ENCODE results near the gene NELL1. TPM values are rescaled to one million over a fixed set of nuclear protein-coding genes. Genes with fewer than 3 reads are reported as not detected.

Gene NELL1
- total and polyA plus RNA-seq, 2 experiments from 2014 or later: 1.6 TPM; not detected in 1

- TF ChIP-seq, protein P1, sequence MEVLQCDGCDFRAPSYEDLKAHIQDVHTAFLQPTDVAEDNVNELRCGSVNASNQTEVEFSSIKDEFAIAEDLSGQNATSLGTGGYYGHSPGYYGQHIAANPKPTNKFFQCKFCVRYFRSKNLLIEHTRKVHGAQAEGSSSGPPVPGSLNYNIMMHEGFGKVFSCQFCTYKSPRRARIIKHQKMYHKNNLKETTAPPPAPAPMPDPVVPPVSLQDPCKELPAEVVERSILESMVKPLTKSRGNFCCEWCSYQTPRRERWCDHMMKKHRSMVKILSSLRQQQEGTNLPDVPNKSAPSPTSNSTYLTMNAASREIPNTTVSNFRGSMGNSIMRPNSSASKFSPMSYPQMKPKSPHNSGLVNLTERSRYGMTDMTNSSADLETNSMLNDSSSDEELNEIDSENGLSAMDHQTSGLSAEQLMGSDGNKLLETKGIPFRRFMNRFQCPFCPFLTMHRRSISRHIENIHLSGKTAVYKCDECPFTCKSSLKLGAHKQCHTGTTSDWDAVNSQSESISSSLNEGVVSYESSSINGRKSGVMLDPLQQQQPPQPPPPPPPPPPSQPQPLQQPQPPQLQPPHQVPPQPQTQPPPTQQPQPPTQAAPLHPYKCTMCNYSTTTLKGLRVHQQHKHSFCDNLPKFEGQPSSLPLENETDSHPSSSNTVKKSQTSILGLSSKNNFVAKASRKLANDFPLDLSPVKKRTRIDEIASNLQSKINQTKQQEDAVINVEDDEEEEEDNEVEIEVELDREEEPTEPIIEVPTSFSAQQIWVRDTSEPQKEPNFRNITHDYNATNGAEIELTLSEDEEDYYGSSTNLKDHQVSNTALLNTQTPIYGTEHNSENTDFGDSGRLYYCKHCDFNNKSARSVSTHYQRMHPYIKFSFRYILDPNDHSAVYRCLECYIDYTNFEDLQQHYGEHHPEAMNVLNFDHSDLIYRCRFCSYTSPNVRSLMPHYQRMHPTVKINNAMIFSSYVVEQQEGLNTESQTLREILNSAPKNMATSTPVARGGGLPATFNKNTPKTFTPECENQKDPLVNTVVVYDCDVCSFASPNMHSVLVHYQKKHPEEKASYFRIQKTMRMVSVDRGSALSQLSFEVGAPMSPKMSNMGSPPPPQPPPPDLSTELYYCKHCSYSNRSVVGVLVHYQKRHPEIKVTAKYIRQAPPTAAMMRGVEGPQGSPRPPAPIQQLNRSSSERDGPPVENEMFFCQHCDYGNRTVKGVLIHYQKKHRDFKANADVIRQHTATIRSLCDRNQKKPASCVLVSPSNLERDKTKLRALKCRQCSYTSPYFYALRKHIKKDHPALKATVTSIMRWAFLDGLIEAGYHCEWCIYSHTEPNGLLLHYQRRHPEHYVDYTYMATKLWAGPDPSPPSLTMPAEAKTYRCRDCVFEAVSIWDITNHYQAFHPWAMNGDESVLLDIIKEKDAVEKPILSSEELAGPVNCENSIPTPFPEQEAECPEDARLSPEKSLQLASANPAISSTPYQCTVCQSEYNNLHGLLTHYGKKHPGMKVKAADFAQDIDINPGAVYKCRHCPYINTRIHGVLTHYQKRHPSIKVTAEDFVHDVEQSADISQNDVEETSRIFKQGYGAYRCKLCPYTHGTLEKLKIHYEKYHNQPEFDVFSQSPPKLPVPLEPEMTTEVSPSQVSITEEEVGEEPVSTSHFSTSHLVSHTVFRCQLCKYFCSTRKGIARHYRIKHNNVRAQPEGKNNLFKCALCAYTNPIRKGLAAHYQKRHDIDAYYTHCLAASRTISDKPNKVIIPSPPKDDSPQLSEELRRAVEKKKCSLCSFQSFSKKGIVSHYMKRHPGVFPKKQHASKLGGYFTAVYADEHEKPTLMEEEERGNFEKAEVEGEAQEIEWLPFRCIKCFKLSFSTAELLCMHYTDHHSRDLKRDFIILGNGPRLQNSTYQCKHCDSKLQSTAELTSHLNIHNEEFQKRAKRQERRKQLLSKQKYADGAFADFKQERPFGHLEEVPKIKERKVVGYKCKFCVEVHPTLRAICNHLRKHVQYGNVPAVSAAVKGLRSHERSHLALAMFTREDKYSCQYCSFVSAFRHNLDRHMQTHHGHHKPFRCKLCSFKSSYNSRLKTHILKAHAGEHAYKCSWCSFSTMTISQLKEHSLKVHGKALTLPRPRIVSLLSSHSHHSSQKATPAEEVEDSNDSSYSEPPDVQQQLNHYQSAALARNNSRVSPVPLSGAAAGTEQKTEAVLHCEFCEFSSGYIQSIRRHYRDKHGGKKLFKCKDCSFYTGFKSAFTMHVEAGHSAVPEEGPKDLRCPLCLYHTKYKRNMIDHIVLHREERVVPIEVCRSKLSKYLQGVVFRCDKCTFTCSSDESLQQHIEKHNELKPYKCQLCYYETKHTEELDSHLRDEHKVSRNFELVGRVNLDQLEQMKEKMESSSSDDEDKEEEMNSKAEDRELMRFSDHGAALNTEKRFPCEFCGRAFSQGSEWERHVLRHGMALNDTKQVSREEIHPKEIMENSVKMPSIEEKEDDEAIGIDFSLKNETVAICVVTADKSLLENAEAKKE (CRISPR knock-in tag; IDR thresholded peaks at IDR 0.05): no peak
Observed at GRCh38 chr11:21198498-21198897, 529.1 kb downstream of the NELL1 start (continued).

DNA sequence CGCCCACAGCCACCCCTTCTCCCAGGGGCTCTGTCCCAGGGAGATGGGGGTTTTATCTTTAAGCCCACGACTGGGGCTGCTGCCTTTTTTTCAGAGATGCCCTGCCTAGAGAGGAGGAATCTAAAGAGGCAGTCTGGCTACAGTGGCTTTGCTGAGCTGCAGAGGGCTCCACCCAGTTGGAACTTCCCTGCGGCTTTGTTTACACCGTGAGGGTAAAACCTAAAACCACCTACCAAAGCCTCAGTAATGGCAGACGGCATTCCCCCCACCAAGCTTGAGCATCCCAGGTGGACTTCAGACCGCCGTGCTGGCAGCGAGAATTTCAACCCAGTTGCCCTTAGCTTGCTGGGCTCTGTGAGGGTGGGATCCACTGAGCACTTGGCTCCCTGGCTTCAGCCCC is 535.8 kb downstream of the NELL1 start:
- H3K27me3 Mint-ChIP-seq (ENCODE audit: insufficient read depth, low read depth, poor library complexity): peaks cover 3% of the 10 kb centered on the region
- no peak overlapping the region for H3K27ac Mint-ChIP-seq
- no peak for ATAC-seq
- TF ChIP-seq STAT1 (IDR thresholded peaks at IDR 0.05; ENCODE audit: unreplicated experiment): no peak
- TF ChIP-seq EZH2 (IDR thresholded peaks at IDR 0.05; ENCODE audit: low read depth, unreplicated experiment): no peak
- TF ChIP-seq NANOG (IDR thresholded peaks at IDR 0.05; ENCODE audit: borderline replicate concordance): no peak
- no peak for TF ChIP-seq POLR2AphosphoS5 (IDR thresholded peaks at IDR 0.05; ENCODE audit: low read depth)
- TF ChIP-seq, protein P2, sequence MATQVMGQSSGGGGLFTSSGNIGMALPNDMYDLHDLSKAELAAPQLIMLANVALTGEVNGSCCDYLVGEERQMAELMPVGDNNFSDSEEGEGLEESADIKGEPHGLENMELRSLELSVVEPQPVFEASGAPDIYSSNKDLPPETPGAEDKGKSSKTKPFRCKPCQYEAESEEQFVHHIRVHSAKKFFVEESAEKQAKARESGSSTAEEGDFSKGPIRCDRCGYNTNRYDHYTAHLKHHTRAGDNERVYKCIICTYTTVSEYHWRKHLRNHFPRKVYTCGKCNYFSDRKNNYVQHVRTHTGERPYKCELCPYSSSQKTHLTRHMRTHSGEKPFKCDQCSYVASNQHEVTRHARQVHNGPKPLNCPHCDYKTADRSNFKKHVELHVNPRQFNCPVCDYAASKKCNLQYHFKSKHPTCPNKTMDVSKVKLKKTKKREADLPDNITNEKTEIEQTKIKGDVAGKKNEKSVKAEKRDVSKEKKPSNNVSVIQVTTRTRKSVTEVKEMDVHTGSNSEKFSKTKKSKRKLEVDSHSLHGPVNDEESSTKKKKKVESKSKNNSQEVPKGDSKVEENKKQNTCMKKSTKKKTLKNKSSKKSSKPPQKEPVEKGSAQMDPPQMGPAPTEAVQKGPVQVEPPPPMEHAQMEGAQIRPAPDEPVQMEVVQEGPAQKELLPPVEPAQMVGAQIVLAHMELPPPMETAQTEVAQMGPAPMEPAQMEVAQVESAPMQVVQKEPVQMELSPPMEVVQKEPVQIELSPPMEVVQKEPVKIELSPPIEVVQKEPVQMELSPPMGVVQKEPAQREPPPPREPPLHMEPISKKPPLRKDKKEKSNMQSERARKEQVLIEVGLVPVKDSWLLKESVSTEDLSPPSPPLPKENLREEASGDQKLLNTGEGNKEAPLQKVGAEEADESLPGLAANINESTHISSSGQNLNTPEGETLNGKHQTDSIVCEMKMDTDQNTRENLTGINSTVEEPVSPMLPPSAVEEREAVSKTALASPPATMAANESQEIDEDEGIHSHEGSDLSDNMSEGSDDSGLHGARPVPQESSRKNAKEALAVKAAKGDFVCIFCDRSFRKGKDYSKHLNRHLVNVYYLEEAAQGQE (IDR thresholded peaks at IDR 0.05; ENCODE audit: unreplicated experiment): no peak
- no peak for TF ChIP-seq CREB1 (CRISPR knock-in tag; IDR thresholded peaks at IDR 0.05; ENCODE audit: low read depth)

More for the DNA sequence above, 535.8 kb downstream of the NELL1 start:
- DNase-seq (ENCODE audit: low spot score): peak; percentile 1
- Mint-ChIP-seq H3K36me3 (ENCODE audit: low read depth) (no peaks in the 10 kb centered on the region; the same call in 2 of the 3 replicates), H3K4me1 (no peaks in the 10 kb centered on the region), H3K4me3 (no peak overlapping the region), H3K9me3 (peaks cover 14% of the 10 kb centered on the region)
- Histone ChIP-seq H4K20me1 (replicated peaks; ENCODE audit: insufficient read depth) (no peaks in the 10 kb centered on the region), H3K27ac (ENCODE audit: low read depth) (no peak overlapping the region), H2AFZ (peak overlapping the region; percentile 47; the same call in 1 of the 2 replicates), H3K9me2 (ENCODE audit: insufficient read depth) (no peaks in the 10 kb centered on the region), H3K79me2 (replicated peaks; ENCODE audit: insufficient read depth) (no peaks in the 10 kb centered on the region), H3K36me3 (ENCODE audit: insufficient read depth) (no peaks in the 10 kb centered on the region), H3K27me3 (ENCODE audit: insufficient read depth) (no peaks in the 10 kb centered on the region), H3K4me1 (ENCODE audit: insufficient read depth) (no peaks in the 10 kb centered on the region), H3K4me3 (no peak overlapping the region), H3F3A (replicated peaks; ENCODE audit: low read depth) (no peaks in the 10 kb centered on the region), H3K4me2 (no peak overlapping the region)

Data from GM23338 (cell line).